Activated CD4-positive, alpha-beta memory T cell treated with anti-CD3 and anti-CD28 coated beads for 36 hours (primary cell): ENCODE data around the gene BICDL1. TPM values are rescaled to one million over a fixed set of nuclear protein-coding genes. Genes with fewer than 3 reads are reported as not detected.

Source experiments
- CTCF ChIA-PET: fragments of 350-600 bp; sonication (Branson Sonifier 250); formaldehyde crosslinking; loops from one replicate; lab custom pipeline; 2021; ENCODE audit warnings: antibody characterized with exemption, inconsistent platforms; lab: Charles Lee
- POLR2A ChIA-PET: fragments of 350-600 bp; sonication (Branson Sonifier 250); formaldehyde crosslinking; loops from one replicate; lab custom pipeline; 2021; ENCODE audit warnings: antibody characterized with exemption; lab: Charles Lee
- DNase-seq: peaks from one replicate; pipeline ENCODE4 v3.0.0-alpha.2; 2020
- H3K27ac Mint-ChIP-seq: one replicate; pipeline ENCODE4 v1.8.0; 2021; ENCODE audit warnings: mixed read lengths
- H3K27me3 Mint-ChIP-seq: one replicate; pipeline ENCODE4 v1.8.0; 2021; ENCODE audit warnings: mixed read lengths
- H3K36me3 Mint-ChIP-seq: one replicate; pipeline ENCODE4 v1.8.0; 2021; ENCODE audit warnings: mixed read lengths
- H3K4me1 Mint-ChIP-seq: one replicate; pipeline ENCODE4 v1.8.0; 2021; ENCODE audit warnings: low read depth, mixed read lengths
- H3K4me3 Mint-ChIP-seq: one replicate; pipeline ENCODE4 v1.8.0; 2021; ENCODE audit warnings: mild to moderate bottlenecking, mixed read lengths
- H3K9me3 Mint-ChIP-seq: one replicate; pipeline ENCODE4 v1.8.0; 2021; ENCODE audit warnings: mixed read lengths
- intact Hi-C: fragments of 100-400 bp; cut with micrococcal nuclease; formaldehyde crosslinking; loops from one replicate; pipeline ENCODE4 v1.15.1; 2023
- total RNA-seq, 2 experiments: library from RNA; stranded (reverse); gene quantifications; one replicate each; pipeline ENCODE4 v1.2.3, GENCODE V29; 2021

Gene BICDL1
- total RNA-seq, 2 experiments from 2014 or later: 143 to 155 TPM

- Mint-ChIP-seq H3K4me1 (no peaks in the 10 kb centered on the region), H3K36me3 (peaks cover 57% of the 10 kb centered on the region), H3K27me3 (no peaks in the 10 kb centered on the region), H3K27ac (no peak overlapping the region), H3K9me3 (no peaks in the 10 kb centered on the region), H3K4me3 (no peak overlapping the region)
- intact Hi-C loops: no loop called here
- ChIA-PET CTCF (interaction anchor here (0.9 kb wide), 1 partner anchor 168 kb away, joined by 3 read pairs; the partner anchor contains the start of gene SIRT4), POLR2A (no interaction called here)
- DNase-seq: no peak
Measured at GRCh38 chr12:120134307-120134980, 145.4 kb downstream of the BICDL1 start.

GRCh38 chr12:120136093-120136770 lies 147.2 kb downstream of the BICDL1 start:
- no peaks in the 10 kb centered on the region for H3K27me3 Mint-ChIP-seq
- no peaks in the 10 kb centered on the region for H3K4me1 Mint-ChIP-seq
- H3K9me3 Mint-ChIP-seq: no peaks in the 10 kb centered on the region
- intact Hi-C loops: no loop called here
- H3K4me3 Mint-ChIP-seq: no peak overlapping the region
- H3K27ac Mint-ChIP-seq: no peak overlapping the region
- H3K36me3 Mint-ChIP-seq: peaks cover 63% of the 10 kb centered on the region
- DNase-seq: no peak
- ChIA-PET CTCF (no interaction called here), POLR2A (interaction anchor here (1.5 kb wide), 1 partner anchor 156 kb away, joined by 5 read pairs; the partner anchor contains the start of gene RNU4-2)

- H3K27me3 Mint-ChIP-seq: no peaks in the 10 kb centered on the region
- H3K36me3 Mint-ChIP-seq: peaks cover 66% of the 10 kb centered on the region
- no peak overlapping the region for H3K4me3 Mint-ChIP-seq
- POLR2A ChIA-PET: no interaction called here
- intact Hi-C loops: no loop called here
- no peaks in the 10 kb centered on the region for H3K4me1 Mint-ChIP-seq
- no peak for DNase-seq
- no peaks in the 10 kb centered on the region for H3K9me3 Mint-ChIP-seq
- CTCF ChIA-PET: no interaction called here
- H3K27ac Mint-ChIP-seq: no peak overlapping the region
Measured at GRCh38 chr12:120137833-120138232, 148.8 kb downstream of the BICDL1 start.

GRCh38 chr12:120138366-120138765 lies 149.3 kb downstream of the BICDL1 start:
- no peak for DNase-seq
- Mint-ChIP-seq H3K27ac (no peak overlapping the region), H3K36me3 (peaks cover 61% of the 10 kb centered on the region), H3K9me3 (no peaks in the 10 kb centered on the region), H3K4me1 (no peaks in the 10 kb centered on the region), H3K27me3 (no peaks in the 10 kb centered on the region), H3K4me3 (no peak overlapping the region)
- intact Hi-C loops: no loop called here
- ChIA-PET CTCF (no interaction called here), POLR2A (no interaction called here)

- peaks cover 59% of the 10 kb centered on the region for H3K36me3 Mint-ChIP-seq
- intact Hi-C loops: no loop called here
- POLR2A ChIA-PET: no interaction called here
Measured at GRCh38 chr12:120139958-120140357, 150.9 kb downstream of the BICDL1 start.

GRCh38 chr12:120140603-120141002 lies 151.6 kb downstream of the BICDL1 start:
- H3K27ac Mint-ChIP-seq: no peak overlapping the region
- DNase-seq: no peak
- no peaks in the 10 kb centered on the region for H3K4me1 Mint-ChIP-seq
- intact Hi-C loops: no loop called here
- no peaks in the 10 kb centered on the region for H3K9me3 Mint-ChIP-seq
- H3K36me3 Mint-ChIP-seq: peaks cover 60% of the 10 kb centered on the region
- H3K27me3 Mint-ChIP-seq: no peaks in the 10 kb centered on the region
- ChIA-PET POLR2A (no interaction called here), CTCF (no interaction called here)
- no peak overlapping the region for H3K4me3 Mint-ChIP-seq

More at GRCh38 chr12:120139958-120140357, 150.9 kb downstream of the BICDL1 start:
- CTCF ChIA-PET: no interaction called here
- Mint-ChIP-seq H3K4me1 (no peaks in the 10 kb centered on the region), H3K9me3 (no peaks in the 10 kb centered on the region), H3K27ac (no peak overlapping the region), H3K4me3 (no peak overlapping the region), H3K27me3 (no peaks in the 10 kb centered on the region)
- DNase-seq: no peak

- H3K4me3 Mint-ChIP-seq: no peak overlapping the region
- POLR2A ChIA-PET: no interaction called here
- no peak overlapping the region for H3K27ac Mint-ChIP-seq
- DNase-seq: no peak
- CTCF ChIA-PET: no interaction called here
- intact Hi-C loops: no loop called here
- H3K27me3 Mint-ChIP-seq: no peaks in the 10 kb centered on the region
- peaks cover 56% of the 10 kb centered on the region for H3K36me3 Mint-ChIP-seq
- H3K4me1 Mint-ChIP-seq: no peaks in the 10 kb centered on the region
- H3K9me3 Mint-ChIP-seq: no peaks in the 10 kb centered on the region
Measured at GRCh38 chr12:120141336-120141735, 152.3 kb downstream of the BICDL1 start.

- Mint-ChIP-seq H3K9me3 (no peaks in the 10 kb centered on the region), H3K4me3 (no peak overlapping the region), H3K36me3 (peaks cover 52% of the 10 kb centered on the region), H3K4me1 (no peaks in the 10 kb centered on the region), H3K27me3 (no peaks in the 10 kb centered on the region), H3K27ac (no peak overlapping the region)
- ChIA-PET POLR2A (no interaction called here), CTCF (no interaction called here)
- DNase-seq: no peak
- intact Hi-C loops: no loop called here
Measured at GRCh38 chr12:120142231-120142877, 153.3 kb downstream of the BICDL1 start.

Other genes with a start within 250 kb of the BICDL1 start
- gene CIT, start 111.9 kb upstream of the BICDL1 start, total RNA-seq: 10 to 100 TPM; 57.5 to 61.7 TPM
- 10 to 100 TPM; 62.1 to 66.4 TPM for gene RAB35, start 127.5 kb downstream of the BICDL1 start, total RNA-seq
- 100 to 1,000 TPM; 121 TPM for gene GCN1, start 205.5 kb downstream of the BICDL1 start, total RNA-seq
- 1,000 to 10,000 TPM; 4,273 to 4,368 TPM for gene RPLP0, start 211.9 kb downstream of the BICDL1 start, total RNA-seq